Endothelial cell of umbilical vein (primary cell): Measurements from ENCODE around the gene ASPSCR1. TPM values are rescaled to one million over a fixed set of nuclear protein-coding genes. Genes with fewer than 3 reads are reported as not detected.

Experiments used
- BruUV-seq: library from RNA; stranded (reverse); fragments of 400-500 nt; replicated peaks from 2 replicates; lab custom pipeline; 2021; lab: Mats Ljungman, UMichigan
- CTCF ChIA-PET: fragments of 300-600, 350-600 bp; sonication (Branson Sonifier 250); formaldehyde crosslinking; loops from one replicate; lab custom pipeline; 2021; ENCODE audit warnings: antibody characterized with exemption, inconsistent platforms; lab: Charles Lee
- POLR2A ChIA-PET: fragments of 300-600, 350-600 bp; sonication (Branson Sonifier 250); formaldehyde crosslinking; loops from one replicate; lab custom pipeline; 2021; ENCODE audit warnings: antibody characterized with exemption, inconsistent platforms; lab: Charles Lee
- DNase-seq: peaks from one replicate; pipeline ENCODE4 v3.0.0-alpha.2; 2011; ENCODE audit warnings: low read depth, low spot score
- FAIRE-seq: peaks from 2 replicates; lab custom pipeline; 2011; peaks lifted over from hg19 to GRCh38; lab: Jason Lieb, UNC
- H2AFZ ChIP-seq: 2 replicates; pipeline ENCODE4 v1.6.0; 2012; ENCODE audit warnings: low read depth, low read length, control low read depth, inconsistent platforms
- H3K27ac ChIP-seq: 2 replicates; pipeline ENCODE4 v1.5.1; 2011; ENCODE audit warnings: low read depth, mild to moderate bottlenecking, control low read depth, low read length, moderate library complexity; ENCODE audit not compliant: insufficient read depth
- H3K27me3 ChIP-seq, 2 experiments: 2 replicates each; pipeline versions ENCODE4 v1.6.0 to v1.6.1; 2011; ENCODE audit warnings: low read length in 2 of 2, mixed read lengths in 1 of 2; ENCODE audit not compliant: control insufficient read depth in 2 of 2, insufficient read depth in 2 of 2
- H3K36me3 ChIP-seq, 2 experiments: 2 replicates in 1 of 2; 3 replicates in 1 of 2; pipeline ENCODE4 v1.5.1; 2011; ENCODE audit warnings: low read length in 2 of 2, mild to moderate bottlenecking in 1 of 2, moderate library complexity in 1 of 2; ENCODE audit not compliant: control insufficient read depth in 2 of 2, insufficient read depth in 2 of 2; ENCODE audit errors: extremely low read depth in 1 of 2
- H3K4me1 ChIP-seq: 3 replicates; pipeline ENCODE4 v1.5.1; 2011; ENCODE audit warnings: mild to moderate bottlenecking, low read length; ENCODE audit not compliant: control insufficient read depth, insufficient read depth; ENCODE audit errors: extremely low read depth
- H3K4me2 ChIP-seq: 2 replicates; pipeline ENCODE4 v1.6.1; 2011; ENCODE audit warnings: low read length, control low read depth, mixed read lengths; ENCODE audit not compliant: insufficient read depth
- H3K4me3 ChIP-seq, 3 experiments: fragments of 200-600 bp in 1 of 3; sonication (generic), shearing (Covaris generic) in 1 of 3; replicated peaks in 1 of 3; 2 replicates each; pipeline ENCODE4 v1.5.1; 2011 to 2016; ENCODE audit warnings: control low read depth in 3 of 3, low read length in 3 of 3, mild to moderate bottlenecking in 2 of 3, inconsistent platforms in 1 of 3, low read depth in 1 of 3, moderate library complexity in 1 of 3; ENCODE audit not compliant: insufficient read depth in 1 of 3
- H3K79me2 ChIP-seq: 2 replicates; pipeline ENCODE4 v1.6.0; 2012; ENCODE audit warnings: low read length, inconsistent platforms; ENCODE audit not compliant: control insufficient read depth, insufficient read depth
- H3K9ac ChIP-seq: replicated peaks from 2 replicates; pipeline ENCODE3; 2011; ENCODE audit warnings: low read length, control low read depth; ENCODE audit not compliant: insufficient read depth; ENCODE audit errors: extremely low read depth
- H3K9me1 ChIP-seq: replicated peaks from 3 replicates; pipeline ENCODE4 v1.6.0; 2011; ENCODE audit warnings: mild to moderate bottlenecking, low read length; ENCODE audit not compliant: control insufficient read depth, insufficient read depth; ENCODE audit errors: extremely low read depth
- H3K9me3 ChIP-seq: replicated peaks from 2 replicates; pipeline ENCODE4 v1.5.1; 2012; ENCODE audit warnings: low read length, inconsistent platforms; ENCODE audit not compliant: control insufficient read depth, insufficient read depth
- H4K20me1 ChIP-seq: replicated peaks from 2 replicates; pipeline ENCODE3; 2011; ENCODE audit warnings: mild to moderate bottlenecking, low read length; ENCODE audit not compliant: control insufficient read depth, insufficient read depth; ENCODE audit errors: extremely low read depth
- CTCF ChIP-seq, 2 donors: IDR thresholded peaks; 1 replicate in 1 of 2; 2 replicates in 1 of 2; pipeline ENCODE4 v1.5.1; 2011; ENCODE audit warnings: low read length in 2 of 2, mild to moderate bottlenecking in 2 of 2, moderate library complexity in 2 of 2, control low read depth in 1 of 2, inconsistent platforms in 1 of 2, low read depth in 1 of 2; ENCODE audit not compliant: insufficient read depth in 1 of 2; ENCODE audit errors: extremely low read depth in 1 of 2
- EZH2 ChIP-seq: IDR thresholded peaks from 2 replicates; pipeline ENCODE4 v1.6.1; 2012; ENCODE audit warnings: borderline replicate concordance, low read depth, mild to moderate bottlenecking, moderate library complexity, low read length, inconsistent platforms; ENCODE audit not compliant: severe bottlenecking
- FOS ChIP-seq: IDR thresholded peaks from 2 replicates; pipeline ENCODE4 v1.6.1; 2011; ENCODE audit warnings: mild to moderate bottlenecking, low read length, moderate library complexity, borderline replicate concordance; ENCODE audit not compliant: insufficient read depth
- GATA2 ChIP-seq: IDR thresholded peaks from 2 replicates; pipeline ENCODE4 v1.7.0; 2011; ENCODE audit warnings: low read depth, mild to moderate bottlenecking, moderate library complexity, mixed read lengths, low read length; ENCODE audit not compliant: insufficient read length, insufficient read depth
- JUN ChIP-seq: IDR thresholded peaks from 2 replicates; pipeline ENCODE4 v1.6.1; 2011; ENCODE audit warnings: borderline replicate concordance, low read depth; ENCODE audit not compliant: insufficient read length, insufficient read depth
- MAX ChIP-seq: IDR thresholded peaks from 2 replicates; pipeline ENCODE4 v1.6.1; 2011; ENCODE audit not compliant: insufficient read depth, insufficient read length
- MYC ChIP-seq: IDR thresholded peaks from one replicate; pipeline ENCODE4 v1.6.1; 2011; ENCODE audit warnings: mild to moderate bottlenecking, low read depth, low read length
- POLR2A ChIP-seq: IDR thresholded peaks from 2 replicates; pipeline ENCODE4 v1.6.1; 2012; ENCODE audit warnings: low read depth, mild to moderate bottlenecking, control low read depth, low read length
- POLR2AphosphoS5 ChIP-seq: IDR thresholded peaks from 2 replicates; pipeline ENCODE4 v1.6.1; 2012; ENCODE audit warnings: low read depth, mild to moderate bottlenecking, control low read depth, low read length, moderate library complexity; ENCODE audit not compliant: insufficient read depth
- dilution Hi-C: fragments of 300-500 bp; cut with MboI; formaldehyde crosslinking; loops from one replicate; pipeline ENCODE4 v1.15.0; 2019; ENCODE audit warnings: low sequenced_read_pairs; ENCODE audit not compliant: extremely low pct_ligation_motif_present
- intact Hi-C: fragments of 100-400 bp; cut with micrococcal nuclease; formaldehyde crosslinking; loops from one replicate; pipeline ENCODE4 v1.10.0; 2022
- polyA plus RNA-seq, 4 experiments: library from polyadenylated mRNA; depleted of rRNA in 3 of 4; stranded (reverse) in 3 of 4; unstranded in 1 of 4; fragments of >200 nt; gene quantifications; 2 replicates each; pipeline versions ENCODE4 v1.2.1 to v1.2.3, GENCODE V29; 2011 to 2012; ENCODE audit warnings: missing spikeins in 1 of 4
- total RNA-seq: library from RNA; stranded (reverse); gene quantifications from 2 replicates; pipeline ENCODE4 v1.2.3, GENCODE V29; 2021

The ASPSCR1 gene
- total and polyA plus RNA-seq, 2 donors (not counting 3 experiments of a cell fraction or from before 2014, with no cell fraction given): 24.8 to 36.5 TPM

- DNase-seq: no peak
- no peak overlapping the region for H3K9ac ChIP-seq
- H3K79me2 ChIP-seq: peaks cover 2% of the 10 kb centered on the region
- H3K27me3 ChIP-seq: no peaks in the 10 kb centered on the region
- H3K27ac ChIP-seq: no peak overlapping the region
- FAIRE-seq: no peak
- no peak overlapping the region for H3K4me3 ChIP-seq
- no peak for TF ChIP-seq MYC
- no peak for TF ChIP-seq POLR2AphosphoS5
- no peak for TF ChIP-seq MAX
- no peak for TF ChIP-seq JUN
- TF ChIP-seq CTCF (IDR thresholded peaks at IDR 0.05; ENCODE audit: extremely low read depth in 1 of 2, insufficient read depth in 1 of 2, low read depth in 1 of 2, low read length in 2 of 2): no peak
- no peak for TF ChIP-seq GATA2
- TF ChIP-seq EZH2: no peak
- no peak for TF ChIP-seq POLR2A
- TF ChIP-seq FOS: no peak
- H3K4me1 ChIP-seq: peaks cover 6% of the 10 kb centered on the region
- intact Hi-C loops (loop anchor here (10.0 kb wide), 2 partner anchors 195 to 375 kb away; partner anchors contain the start of genes HEXD and OGFOD3), dilution Hi-C loops (no loop called here)
- no peaks in the 10 kb centered on the region for H3K9me3 ChIP-seq
- no peaks in the 10 kb centered on the region for H3K9me1 ChIP-seq
- H2AFZ ChIP-seq: no peak overlapping the region
- no peaks in the 10 kb centered on the region for H3K36me3 ChIP-seq
- CTCF ChIA-PET: interaction anchor here (0.5 kb wide), 1 partner anchor 454 kb away, joined by 3 read pairs; no protein-coding TSS in a partner anchor
- POLR2A ChIA-PET: no interaction called here
- no peak overlapping the region for H3K4me2 ChIP-seq
- BruUV-seq: no TSS peak
- no peaks in the 10 kb centered on the region for H4K20me1 ChIP-seq
Observed at GRCh38 chr17:82039695-82040299, 62.4 kb downstream of the ASPSCR1 start.
